GM12875 (cell line): ENCODE results near the gene KLHL9.

Experiments
- H3K4me3 ChIP-seq: one replicate; pipeline ENCODE4 v1.5.1; 2011; ENCODE audit warnings: low read depth, low read length, control low read depth
- TF ChIP-seq, protein P1 (sequence below): IDR thresholded peaks from 2 replicates; pipeline ENCODE4 v1.5.1; 2011; ENCODE audit warnings: low read depth, mild to moderate bottlenecking, control low read depth, inconsistent platforms, low read length, moderate library complexity, borderline replicate concordance; ENCODE audit not compliant: insufficient read depth

KLHL9 gene

DNA sequence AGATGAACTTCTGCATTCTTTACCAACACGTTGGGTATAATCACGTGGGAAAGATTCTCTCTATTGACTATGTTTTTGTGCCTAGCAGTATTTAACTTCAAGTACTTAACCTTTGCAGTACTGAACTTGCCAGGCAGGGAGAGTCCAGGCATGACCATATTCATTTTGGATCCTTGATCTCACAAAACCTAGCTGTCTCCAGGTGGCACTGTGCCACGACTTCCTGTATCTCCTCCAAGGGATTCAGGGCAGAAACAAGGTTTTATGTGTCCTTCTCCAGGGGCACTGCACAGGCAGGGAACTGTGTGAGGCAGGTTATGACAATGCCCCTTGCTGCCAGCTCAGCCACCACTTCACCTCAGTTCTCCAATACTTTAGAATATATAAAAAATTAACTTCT is 18.3 kb downstream of the KLHL9 start:
- TF ChIP-seq, protein P1, sequence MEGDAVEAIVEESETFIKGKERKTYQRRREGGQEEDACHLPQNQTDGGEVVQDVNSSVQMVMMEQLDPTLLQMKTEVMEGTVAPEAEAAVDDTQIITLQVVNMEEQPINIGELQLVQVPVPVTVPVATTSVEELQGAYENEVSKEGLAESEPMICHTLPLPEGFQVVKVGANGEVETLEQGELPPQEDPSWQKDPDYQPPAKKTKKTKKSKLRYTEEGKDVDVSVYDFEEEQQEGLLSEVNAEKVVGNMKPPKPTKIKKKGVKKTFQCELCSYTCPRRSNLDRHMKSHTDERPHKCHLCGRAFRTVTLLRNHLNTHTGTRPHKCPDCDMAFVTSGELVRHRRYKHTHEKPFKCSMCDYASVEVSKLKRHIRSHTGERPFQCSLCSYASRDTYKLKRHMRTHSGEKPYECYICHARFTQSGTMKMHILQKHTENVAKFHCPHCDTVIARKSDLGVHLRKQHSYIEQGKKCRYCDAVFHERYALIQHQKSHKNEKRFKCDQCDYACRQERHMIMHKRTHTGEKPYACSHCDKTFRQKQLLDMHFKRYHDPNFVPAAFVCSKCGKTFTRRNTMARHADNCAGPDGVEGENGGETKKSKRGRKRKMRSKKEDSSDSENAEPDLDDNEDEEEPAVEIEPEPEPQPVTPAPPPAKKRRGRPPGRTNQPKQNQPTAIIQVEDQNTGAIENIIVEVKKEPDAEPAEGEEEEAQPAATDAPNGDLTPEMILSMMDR, result no peak
- no peak overlapping the region for H3K4me3 ChIP-seq

DNA sequence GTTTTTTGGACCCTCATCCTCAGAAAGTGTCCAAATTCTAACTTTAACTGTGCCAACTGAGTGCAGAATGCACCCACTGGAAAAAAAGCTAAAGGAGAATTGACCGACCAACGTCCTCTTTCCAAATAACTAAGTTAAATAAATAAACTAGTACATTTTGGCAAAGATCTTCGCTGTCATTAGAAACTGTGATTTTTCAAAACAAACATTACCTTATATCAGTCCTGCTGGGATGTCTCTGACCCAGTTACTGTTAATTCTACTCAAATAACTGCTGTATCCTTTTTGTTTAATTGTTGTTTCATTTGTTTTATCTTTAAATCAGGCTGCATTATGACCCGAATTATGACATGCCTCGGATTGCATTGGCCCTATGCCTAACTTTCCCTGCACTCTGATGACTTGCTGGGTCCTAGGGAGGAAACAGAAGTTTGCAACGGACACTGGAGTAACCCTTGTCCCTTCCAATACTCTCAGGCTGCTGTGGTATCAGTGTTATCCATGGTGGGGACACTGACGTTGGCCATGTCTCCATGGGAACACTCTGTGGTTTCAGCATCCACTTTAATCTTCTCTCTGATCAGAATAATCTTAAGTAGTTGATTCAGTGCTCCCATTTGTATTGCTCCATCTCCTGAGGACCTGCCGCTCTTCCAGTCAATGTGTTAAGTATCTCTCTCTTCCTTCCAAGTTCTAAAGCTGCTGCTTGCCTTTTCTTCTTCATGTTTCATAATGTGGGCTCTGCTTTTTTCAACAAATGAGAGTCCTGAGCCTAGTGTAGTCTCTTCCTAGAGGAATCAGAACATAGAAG is 19.0 kb downstream of the KLHL9 start:
- H3K4me3 ChIP-seq, result no peak overlapping the region
- TF ChIP-seq, protein P1, result no peak

DNA sequence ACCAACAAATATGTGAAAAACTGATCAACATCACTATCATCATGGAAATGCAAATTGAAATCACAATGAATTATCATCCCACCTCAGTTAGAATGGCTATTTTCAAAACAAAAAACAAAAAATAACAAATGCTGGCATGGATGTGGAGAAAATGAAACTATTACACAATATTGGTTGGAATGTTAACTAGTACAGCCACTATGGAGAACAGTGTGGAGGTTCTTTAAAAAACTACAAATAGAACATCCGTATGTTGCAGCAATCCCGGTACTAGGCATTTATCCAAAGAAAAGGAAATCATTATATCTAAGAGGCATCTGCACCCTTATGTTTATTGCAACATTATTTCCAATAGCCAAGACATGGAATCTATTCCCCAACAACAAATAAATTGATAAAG is 21.1 kb downstream of the KLHL9 start:
- H3K4me3 ChIP-seq, result no peak overlapping the region
- TF ChIP-seq, protein P1, result no peak

DNA sequence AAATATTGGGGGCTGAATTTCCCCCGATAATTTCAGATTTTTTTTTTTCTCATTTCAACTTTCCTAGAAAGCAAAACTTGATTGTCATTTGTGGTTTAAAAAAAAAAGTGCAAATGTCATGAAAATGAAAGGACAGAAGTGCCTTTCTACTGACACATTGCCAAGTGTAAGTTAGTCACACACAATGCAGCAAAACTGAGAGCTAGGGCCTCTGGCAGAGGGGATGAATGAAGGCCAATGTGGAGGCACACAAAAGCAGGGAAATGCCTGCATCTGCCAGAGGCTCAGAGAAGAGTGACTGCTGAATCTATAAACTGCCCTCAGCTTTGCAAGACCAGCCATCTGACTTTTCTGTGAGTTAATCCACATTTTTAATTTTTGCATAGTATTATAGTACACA is 23.3 kb downstream of the KLHL9 start:
- no peak overlapping the region for H3K4me3 ChIP-seq
- TF ChIP-seq, protein P1, result no peak

DNA sequence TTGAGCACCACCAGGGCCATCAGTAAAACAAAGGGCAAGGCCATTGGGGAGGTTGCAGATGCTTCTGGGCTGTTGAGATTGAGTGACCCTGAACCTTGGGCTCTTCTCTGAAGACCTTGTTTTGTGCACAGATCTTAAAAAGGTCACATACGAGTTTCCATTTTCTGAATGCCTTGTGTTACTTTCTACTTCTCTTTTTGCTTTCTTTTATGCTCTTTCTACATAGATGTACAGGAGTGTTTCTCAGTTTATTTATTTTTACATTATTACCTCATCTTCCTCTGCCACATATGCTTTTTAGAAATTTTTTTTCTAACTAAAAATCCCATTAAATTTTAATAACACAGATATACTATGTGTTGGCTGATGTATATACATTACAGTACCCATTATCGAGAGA is 30.0 kb downstream of the KLHL9 start, which contains the start of gene IFNA5:
Gene IFNA5 (minus strand): TSS at position 101 of the 400 bp plus-strand sequence. CDS start 57 bp downstream, at position 44.
- TF ChIP-seq, protein P1, result no peak
- H3K4me3 ChIP-seq, result no peak within 1 kb of the TSS

GRCh38 chr9:21295992-21296391 is 39.2 kb downstream of the KLHL9 start:
- TF ChIP-seq, protein P1, result no peak
- no peak overlapping the region for H3K4me3 ChIP-seq
